Stimulated activated CD4-positive, alpha-beta T cell treated with anti-CD3 and anti-CD28 coated beads, Interleukin-4, amount 100 ng/mL, for 1 hour (primary cell): Measurements from ENCODE around the gene CCDC106.

ENCODE experiments used
- DNase-seq: peaks from one replicate; pipeline ENCODE4 v3.0.0-alpha.2; 2020

CCDC106 gene

DNA sequence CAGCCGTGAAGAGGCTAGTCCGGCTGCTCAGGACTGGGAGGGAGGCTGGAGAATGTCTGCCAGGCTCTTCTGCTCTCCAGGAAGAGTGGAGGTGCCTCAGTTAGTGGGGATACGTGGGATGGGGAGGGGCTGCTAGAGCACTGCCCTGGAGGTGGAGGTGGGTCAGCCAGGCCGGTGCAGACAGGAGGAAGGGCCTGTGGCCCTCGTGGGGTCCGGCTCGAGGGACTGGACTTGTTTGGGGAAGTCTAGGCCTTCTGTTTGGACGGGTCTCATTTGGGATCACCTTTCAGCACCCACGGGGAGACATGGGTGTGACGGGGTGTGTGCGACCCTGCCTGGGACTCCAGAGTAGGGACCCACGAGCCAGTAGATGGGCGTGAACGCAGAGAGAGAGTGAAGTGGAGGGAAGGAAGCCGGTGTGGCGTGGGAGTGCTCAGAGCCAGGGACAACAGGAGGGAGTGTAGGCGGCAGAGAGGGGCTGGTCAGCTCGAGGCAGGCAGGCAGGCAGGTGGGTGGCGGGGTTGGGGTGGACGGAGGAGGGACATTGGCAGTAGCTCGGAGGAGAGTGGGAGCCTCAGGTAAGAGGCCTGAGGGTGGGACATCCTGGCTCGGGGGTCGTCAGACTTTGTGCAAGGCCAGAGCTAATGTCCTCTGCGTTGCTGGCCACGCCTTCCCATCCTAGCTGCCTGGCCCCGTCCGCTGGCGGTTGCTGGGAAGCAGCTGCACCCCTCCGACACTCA, 38.5 kb downstream of the CCDC106 start:
- DNase-seq = no peak

DNA sequence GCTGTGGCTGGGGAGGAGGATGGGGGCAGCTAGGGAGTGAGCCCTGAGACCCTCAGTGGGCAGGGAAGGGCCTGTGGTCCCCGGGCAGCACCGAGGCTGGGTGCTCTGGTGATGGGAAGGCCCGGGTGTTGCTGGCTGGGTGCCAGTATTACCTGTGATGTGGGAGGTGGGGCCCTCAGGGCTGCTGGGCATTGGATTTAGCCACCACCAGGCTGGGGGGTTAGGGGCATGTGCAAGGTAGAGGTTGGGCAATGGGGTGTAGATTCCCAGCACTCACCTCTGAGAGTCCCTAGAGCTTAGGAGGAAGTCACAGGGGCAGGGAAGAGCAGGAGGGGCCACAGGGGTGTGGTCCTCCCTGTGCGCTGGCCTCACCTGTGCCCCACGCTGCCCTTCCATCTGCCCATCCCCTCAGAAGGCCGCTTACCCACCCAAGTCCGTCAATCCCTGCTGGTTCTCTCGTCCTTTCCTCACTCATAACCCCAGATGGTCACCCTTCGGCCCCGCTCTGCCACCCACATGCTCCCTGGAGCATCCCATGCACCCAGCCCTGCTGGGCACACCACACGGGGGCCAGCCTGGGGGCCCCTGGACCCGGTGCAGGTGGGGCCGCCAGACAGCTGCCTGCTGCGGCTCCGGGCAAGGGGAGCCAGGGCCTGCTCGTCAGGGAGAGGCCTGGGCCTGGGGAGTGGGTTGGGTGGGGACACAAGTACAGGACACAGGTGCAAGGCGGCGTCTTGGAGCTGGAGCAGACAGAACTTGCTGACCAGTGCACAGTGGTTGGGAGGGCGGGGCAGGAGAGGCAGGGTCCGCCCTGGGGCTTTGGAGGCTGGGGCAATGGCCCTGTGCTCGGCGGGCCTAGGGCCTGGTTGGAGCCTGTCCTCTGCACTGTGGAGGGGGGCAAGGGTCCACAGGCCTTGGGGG, 39.5 kb downstream of the CCDC106 start:
- DNase-seq = no peak

DNA sequence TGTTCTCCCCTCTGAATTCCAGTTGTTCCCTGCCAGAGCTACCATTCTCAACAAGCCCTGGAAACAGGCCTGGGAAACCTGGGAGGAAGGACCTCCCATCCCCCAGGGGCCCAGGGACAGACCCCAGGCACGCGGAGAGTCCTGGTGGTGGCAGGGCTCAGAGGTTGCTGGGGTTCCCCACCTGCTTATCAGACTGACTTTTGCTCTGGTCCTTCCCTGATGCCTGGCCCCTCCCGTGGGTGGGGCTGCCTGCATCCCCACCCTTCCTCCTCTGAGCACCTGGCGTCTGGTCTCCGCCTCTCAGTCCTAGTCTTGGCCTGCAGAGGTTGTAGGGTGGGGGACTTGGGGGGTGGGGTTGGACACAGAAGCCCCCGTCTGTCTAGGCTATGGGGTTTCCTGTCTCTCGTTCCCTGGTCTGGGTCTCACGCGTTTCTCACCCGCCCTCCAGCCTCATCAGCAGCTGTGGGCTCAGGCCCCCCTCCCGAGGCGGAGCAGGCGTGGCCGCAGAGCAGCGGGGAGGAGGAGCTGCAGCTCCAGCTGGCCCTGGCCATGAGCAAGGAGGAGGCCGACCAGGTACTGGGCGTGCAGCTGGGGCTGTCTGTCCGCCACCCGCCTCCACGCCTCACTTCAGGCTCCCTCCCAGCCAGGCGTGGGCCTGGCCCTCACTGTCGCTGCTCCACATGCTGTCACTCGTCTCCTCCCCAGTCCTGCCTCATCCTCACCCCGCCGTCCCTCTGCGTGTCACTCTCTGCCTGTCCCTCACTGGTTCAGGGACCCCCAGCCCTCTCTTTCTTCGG, 40.6 kb downstream of the CCDC106 start:
- DNase-seq = no peak

DNA sequence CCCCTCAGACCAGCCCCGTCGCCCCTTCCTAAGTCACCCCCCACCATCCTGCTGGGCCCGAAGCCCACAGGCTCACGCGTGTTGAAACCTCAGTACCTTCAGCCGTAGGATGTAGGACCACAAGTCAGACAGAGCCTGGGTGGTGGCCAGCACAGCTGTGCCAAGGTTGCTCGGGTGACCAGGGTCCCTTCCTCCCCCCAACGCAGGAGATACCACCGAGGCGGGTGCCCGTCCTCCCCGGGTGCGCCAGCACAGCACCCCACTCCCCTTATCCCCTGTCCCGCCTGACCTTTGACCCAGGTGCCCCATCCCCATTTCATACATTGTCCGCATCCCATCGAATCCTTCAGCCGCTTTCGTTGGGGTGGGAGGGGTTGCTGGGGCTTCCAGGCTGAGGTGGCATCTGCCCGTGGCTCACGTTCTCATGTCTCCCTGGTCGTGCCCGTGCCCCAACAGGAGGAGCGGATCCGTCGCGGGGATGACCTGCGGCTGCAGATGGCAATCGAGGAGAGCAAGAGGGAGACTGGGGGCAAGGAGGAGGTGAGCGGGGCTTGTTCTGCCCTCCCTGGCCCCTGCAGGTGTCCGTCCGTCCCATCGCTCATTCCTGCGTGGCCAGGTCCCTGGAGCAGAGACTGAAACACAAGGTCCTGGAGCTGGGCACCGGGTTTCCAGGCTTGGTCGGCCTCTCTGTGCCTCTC, 41.5 kb downstream of the CCDC106 start:
- no peak for DNase-seq

DNA sequence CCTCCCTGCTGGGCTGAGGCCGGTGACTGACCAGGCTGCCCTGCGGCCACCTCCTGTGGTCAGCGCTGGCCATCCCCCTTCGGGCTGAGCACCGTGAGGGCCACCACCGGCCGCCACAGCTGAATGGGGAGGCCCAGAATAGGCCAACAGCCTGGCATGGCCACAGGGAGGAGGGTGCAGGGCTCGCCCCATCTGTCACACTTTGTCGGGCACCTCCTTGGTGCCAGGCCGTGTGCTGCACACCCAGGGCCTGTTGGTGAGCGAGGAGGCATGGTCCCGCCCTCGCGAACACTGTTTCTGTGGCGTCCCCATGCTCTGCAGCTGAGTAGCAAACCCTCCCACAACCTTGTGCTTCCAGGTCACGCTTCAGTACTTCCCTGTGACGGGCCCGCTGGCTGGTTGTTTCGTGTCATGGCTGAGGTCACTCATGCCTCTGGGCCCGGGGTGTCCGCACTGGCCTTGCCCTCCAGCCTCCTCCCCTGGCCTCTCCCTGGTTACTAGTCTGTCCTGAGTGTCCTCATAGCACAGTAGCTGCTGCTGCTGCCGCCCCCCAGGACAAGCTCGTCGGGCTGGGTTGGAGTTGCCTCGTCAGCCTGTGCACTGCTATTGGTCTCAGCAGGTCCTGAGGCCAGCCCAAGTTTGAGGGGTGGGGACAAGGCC, 42.2 kb downstream of the CCDC106 start:
- no peak for DNase-seq

DNA sequence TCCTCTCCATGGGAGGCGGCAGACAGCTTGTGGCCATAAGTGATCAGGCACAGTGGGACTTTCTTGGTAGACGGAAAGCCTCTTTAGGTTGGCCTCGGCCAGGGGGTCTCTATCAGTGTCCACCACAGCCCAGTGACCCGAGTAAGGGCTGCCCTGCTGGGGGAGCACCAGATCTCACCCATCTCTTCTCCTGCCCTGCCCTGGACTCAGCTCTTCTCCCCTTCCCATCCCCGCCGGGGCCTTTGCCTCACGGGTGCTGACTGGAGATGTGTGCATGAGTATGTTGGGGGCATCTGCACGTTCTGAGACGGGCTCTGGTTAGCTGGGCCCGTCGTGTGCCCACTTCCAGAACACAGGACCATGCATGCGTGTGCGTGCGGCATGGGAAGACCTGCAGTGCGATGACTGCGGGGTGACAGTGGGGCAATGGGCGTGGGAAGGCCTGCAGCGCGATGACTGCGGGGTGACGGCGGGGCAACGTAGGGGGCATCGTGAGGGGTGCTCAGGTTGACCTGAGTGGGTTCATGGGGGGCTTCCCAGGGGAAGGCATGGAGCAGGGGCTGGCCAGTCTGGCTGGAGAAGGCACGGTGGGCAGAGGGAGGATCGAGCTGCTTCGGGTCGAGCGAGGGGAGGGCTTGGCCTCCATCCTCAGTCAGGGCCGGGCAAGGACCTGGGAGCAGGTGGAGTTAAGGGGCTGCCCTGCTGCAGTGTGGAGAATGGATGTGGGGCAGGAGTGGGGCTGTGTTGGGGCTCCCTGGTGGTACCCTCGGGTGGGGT, 42.9 kb downstream of the CCDC106 start:
- DNase-seq = no peak

DNA sequence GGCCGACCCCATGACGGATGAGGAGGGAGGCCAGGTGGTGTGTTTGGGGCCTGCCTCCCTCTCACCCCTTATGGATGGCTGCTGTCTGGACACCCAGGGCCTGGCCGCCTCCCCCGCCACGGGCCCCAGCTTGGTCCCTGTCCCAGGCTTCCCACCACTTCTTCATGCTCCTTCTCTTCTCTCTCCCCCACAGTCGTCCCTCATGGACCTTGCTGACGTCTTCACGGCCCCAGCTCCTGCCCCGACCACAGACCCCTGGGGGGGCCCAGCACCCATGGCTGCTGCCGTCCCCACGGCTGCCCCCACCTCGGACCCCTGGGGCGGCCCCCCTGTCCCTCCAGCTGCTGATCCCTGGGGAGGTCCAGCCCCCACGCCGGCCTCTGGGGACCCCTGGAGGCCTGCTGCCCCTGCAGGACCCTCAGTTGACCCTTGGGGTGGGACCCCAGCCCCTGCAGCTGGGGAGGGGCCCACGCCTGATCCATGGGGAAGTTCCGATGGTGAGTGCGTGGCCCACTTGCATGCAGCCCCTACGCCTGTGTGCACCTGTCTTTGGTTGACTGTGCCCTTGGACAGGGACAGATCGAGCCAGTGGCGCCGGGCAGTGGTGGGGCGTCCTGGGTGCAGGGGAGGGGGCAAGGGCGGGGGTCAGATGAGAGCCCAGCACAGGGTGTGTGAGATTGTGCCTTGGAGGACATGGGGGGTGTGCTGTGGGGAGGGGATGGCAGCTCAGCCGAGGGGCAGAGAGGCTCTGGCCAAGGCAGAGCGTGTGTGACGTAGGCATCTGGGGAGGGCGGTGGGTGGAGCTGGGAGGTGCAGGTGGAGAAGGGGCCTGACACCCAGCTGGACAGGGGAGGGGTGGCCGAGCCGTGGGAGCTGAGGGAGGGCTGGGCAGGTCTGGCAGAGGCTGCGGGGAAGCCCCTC, 43.8 kb downstream of the CCDC106 start:
- no peak for DNase-seq

DNA sequence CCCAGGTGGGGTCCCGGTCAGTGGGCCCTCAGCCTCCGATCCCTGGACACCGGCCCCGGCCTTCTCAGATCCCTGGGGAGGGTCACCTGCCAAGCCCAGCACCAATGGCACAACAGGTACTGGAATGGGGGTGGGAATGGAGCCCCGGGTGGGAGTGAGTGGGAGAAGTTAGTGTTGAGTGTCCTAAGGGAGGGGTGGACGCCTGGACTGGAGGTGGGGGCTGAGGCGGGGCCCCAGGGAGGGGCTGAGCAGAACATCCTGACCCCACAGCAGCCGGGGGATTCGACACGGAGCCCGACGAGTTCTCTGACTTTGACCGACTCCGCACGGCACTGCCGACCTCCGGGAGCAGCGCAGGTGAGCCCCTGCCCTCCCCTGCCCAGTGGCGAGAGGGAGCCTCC, 44.7 kb downstream of the CCDC106 start:
- DNase-seq = no peak

DNA sequence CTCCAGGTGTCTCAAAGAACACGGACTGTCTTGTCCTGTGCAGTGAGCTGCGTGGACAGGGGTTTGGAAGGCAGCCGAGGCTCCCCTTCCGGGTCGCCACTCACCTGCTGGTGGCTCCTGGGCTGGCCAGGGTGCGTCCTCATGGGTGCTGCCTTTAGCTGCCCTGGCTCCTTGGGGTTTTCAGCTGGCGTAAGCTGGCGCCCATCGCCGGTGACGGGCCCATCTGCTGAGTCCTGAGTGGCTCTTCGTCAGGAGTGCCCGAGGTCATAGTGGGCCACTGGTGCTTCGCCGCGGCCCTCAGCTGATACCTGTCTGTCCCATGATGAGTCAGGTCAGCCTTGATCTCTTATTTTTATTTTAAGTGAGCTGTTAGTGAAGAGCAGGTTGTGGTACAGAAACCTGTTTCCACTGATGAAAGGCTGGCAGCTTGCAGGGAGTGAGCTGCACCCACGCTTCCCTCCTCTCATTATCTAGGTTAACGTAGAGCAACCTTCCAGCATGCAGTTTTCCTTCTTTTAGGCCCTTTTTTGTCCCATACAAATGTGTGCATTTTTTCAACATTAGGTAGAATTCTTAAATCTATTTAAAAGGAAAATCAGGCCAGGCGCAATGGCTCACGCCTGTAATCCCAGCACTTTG, 45.4 kb downstream of the CCDC106 start:
- no peak for DNase-seq

DNA sequence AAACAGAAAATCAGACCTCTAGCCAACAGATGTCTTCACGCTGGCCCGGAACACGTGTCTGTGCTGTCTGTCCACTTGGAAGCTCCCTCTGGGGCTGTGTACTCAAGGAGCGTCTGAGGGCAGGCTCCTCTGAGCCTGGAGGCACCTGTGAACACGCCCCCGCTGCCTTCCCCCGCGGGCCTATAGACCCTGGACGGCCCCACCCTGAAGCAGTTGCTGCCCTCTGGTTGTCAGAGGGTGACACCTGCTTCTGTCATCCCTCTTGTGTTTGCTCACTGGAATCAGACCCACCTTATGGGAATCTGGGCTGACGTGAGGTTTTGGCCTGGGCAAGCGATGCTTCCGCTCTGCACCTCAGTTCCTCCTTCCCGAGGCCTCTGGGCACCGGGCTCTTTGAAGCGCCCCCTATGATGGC, 46.2 kb downstream of the CCDC106 start:
- no peak for DNase-seq

DNA sequence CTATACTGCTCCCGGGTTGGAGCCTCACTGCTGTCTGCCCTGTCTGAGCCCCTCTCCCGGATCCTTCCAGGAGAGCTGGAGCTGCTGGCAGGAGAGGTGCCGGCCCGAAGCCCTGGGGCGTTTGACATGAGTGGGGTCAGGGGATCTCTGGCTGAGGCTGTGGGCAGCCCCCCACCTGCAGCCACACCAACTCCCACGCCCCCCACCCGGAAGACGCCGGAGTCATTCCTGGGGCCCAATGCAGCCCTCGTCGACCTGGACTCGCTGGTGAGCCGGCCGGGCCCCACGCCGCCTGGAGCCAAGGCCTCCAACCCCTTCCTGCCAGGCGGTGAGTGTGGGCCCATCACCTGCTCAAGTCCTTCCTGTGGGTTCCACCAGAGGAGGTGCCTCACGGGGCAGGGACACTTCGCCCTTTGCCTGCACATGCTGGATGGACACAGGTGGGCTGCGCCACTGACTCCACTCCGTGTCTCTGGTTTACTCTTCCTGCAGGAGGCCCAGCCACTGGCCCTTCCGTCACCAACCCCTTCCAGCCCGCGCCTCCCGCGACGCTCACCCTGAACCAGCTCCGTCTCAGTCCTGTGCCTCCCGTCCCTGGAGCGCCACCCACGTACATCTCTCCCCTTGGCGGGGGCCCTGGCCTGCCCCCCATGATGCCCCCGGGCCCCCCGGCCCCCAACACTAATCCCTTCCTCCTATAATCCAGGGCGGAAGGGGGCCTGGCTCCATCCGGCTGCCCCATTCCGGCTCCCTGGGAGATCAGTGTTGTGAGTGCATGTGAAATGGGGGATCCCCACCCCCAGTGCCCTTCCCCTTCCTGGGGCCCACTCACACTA, 46.9 kb downstream of the CCDC106 start:
- no peak for DNase-seq

DNA sequence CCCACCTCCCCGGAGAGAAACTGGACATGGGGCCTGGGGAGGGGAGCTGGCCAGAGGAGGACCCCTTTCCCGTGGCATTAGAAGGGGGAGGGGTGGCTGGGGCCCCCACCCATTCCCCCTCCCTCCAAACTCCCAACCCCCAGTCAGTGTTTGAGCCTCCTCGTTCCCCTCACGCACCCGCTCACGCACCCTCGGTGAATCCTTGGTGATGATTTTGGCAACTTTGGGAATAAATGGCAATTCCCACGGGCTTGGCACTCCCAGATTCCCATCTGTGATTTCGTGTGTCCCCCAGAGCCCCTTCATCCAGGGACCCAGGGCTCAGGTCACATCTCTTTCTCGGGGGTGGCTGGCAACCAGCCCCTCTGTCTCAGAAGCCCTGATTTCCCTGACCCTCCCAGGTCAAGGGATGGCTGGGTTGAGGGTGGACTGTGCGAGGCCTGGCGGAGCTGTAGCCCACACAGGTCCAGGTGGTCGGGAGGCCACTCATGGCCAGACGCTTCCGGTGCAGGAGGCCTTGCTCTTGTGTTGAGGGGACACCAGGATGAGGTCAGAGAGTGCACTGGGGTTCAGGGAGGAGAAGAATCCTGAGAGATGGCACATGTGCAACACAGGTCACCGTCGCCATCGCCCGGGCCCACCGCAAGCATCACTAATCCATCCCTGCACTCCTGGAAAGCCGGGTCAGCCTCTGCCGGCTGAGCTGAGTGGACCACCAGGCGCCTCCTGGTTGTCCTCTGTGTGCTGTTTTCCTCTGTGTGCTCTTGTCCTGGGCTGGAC, 47.7 kb downstream of the CCDC106 start:
- no peak for DNase-seq

DNA sequence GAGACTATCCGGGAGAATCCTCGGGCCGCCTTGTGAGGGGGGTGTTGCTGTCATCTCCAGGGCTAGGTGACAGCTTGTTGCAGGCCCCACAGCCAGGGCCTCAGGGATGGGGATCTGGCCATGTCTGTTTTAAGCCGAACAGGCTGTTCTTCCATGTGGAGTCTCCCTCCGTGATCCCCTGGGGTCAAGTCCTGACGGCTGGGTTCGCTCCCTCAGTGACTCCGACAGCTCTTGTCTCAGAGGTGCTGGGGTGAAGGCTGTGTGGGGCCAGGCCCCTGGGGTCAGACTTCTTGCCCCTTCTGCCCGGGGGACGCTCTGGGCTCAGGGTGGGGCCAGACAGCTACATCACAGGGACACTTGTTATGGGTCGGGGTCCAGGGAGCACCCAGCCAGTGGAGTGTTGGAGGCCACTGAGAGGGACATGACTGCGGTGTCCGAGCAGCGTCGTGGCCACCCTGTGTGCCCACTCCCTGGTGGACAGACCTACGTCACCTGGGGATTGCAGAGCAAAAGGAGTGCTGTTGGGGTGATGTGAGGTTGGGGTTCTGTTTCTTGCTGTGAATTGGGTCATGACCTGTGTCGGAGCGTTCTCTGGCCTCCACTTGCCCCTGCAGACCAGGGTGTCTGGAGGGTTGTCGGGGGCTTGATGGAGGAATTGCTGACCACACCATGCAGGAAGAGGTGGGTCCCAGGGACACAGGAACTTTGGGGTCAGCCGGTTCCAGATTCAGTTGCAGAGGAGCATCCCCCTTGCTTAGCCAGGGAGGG, 48.5 kb downstream of the CCDC106 start:
- DNase-seq = no peak

DNA sequence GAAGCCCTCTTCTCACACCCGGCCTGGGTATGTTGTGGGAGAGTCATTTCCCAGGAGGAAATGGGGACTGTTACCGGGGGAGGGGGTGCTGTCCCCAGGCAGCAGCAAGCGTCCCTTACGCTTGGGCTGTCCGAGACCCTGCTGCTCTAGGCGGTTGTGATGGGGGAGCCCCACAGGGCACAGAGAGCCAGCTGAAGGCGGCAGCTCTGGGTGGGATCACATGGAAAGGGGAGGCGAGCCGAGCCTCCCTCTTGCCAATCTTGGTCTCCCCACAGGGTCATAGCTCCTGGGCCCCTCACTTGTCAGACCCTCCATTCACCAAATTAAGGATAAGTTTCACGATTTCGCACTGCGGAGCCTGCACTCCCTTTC, 49.0 kb downstream of the CCDC106 start:
- no peak for DNase-seq

DNA sequence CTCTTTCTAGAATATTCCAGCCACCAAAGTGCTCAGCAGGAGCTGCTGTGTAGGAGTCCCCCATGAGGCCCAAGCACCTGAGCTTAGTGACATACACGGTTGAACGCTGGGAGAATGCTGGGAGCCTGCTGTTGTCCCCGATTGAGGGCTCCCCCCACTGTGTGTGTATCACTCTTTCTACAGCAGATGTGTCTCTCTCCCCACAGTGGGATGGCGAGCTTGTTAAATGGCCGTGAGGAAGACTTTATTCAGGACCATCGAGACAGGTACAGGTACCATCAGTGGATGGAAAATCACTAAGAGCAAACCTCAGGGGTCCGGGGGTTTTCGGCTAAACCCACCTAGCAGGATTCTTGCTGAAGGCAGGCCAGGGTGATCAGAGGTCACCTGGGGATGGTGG, 49.7 kb downstream of the CCDC106 start:
- DNase-seq = no peak

DNA sequence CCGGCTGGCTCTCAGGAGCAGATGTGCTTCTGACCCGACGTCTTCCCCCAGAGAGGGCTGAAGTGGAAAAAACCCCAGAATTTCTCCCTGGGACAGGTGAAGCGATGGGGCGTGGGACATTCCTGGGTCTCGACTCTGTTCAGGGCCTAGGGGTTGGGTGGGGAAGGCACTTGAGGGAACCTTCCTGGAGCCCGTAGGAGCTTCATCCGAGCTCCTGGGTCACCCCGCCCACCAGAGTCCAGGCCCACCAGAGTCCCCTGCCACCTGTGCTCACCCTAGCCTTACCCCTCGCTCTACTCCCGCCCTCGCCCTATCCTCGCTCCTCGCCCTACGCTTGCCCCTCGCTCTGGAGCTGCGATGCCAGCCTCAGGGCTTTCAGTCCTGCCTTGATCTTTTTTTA, 50.2 kb downstream of the CCDC106 start:
- no peak for DNase-seq

DNA sequence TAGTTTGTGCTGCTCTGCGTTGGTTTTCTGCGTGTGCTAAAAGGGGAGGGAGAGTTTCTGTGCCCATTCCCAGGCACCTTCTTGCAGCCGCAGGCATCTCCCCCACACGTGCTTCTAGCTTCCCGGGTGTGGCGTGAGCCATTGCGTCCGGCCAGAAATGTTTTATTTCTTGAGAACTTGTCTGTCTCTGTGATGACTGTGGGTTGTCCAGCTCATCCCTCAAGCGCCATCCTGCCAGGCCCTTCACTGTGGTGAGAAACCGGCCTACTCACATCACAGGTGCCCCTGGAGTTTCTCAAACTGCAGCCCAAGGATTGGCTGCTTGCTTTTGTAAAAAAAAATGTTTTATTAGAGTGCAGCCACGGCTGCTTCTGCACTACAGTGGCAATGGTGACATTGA, 51.2 kb downstream of the CCDC106 start:
- DNase-seq = no peak
